HG02885 (cell line): ENCODE data around the gene PLEKHH2.
"Not testable (repeated sequence)": the region's sequence is repeated elsewhere in the genome, so short reads cannot be mapped to it uniquely, and the experiment has no call there.

Experiments
- ATAC-seq: cut with Tn5 transposase; IDR thresholded peaks from one replicate; pipeline ENCODE4 v1.9.1; 2021; ENCODE audit warnings: mild to moderate bottlenecking; ENCODE audit not compliant: unreplicated experiment, poor library complexity

Gene PLEKHH2

GRCh38 chr2:43710866-43711265 is 73.8 kb downstream of the PLEKHH2 start:
- no peak for ATAC-seq

GRCh38 chr2:43714164-43714563 is 77.1 kb downstream of the PLEKHH2 start:
- no peak for ATAC-seq

GRCh38 chr2:43715300-43716098 is 78.4 kb downstream of the PLEKHH2 start:
- ATAC-seq = no peak

- no peak for ATAC-seq
These were observed 80.3 kb downstream of the PLEKHH2 start for GRCh38 chr2:43717322-43717721.

- ATAC-seq = peak; percentile 80
These were observed 81.6 kb downstream of the PLEKHH2 start for GRCh38 chr2:43718530-43719124.

- no peak for ATAC-seq
These were observed 87.9 kb downstream of the PLEKHH2 start for GRCh38 chr2:43724728-43725526.

- ATAC-seq = no peak
These were observed 88.7 kb downstream of the PLEKHH2 start for GRCh38 chr2:43725711-43726246.

GRCh38 chr2:43726961-43727633 is 90.0 kb downstream of the PLEKHH2 start:
- not testable (repeated sequence) for ATAC-seq

GRCh38 chr2:43727634-43728014 is 90.6 kb downstream of the PLEKHH2 start:
- no peak for ATAC-seq

GRCh38 chr2:43729491-43730174 is 92.6 kb downstream of the PLEKHH2 start:
- ATAC-seq = no peak

- no peak for ATAC-seq
These were observed 94.2 kb downstream of the PLEKHH2 start for GRCh38 chr2:43731211-43731610.

- ATAC-seq = no peak
These were observed 99.6 kb downstream of the PLEKHH2 start for GRCh38 chr2:43736637-43737036.

- no peak for ATAC-seq
These were observed 100.2 kb downstream of the PLEKHH2 start for GRCh38 chr2:43737097-43737854.

GRCh38 chr2:43737855-43738254 is 100.8 kb downstream of the PLEKHH2 start:
- no peak for ATAC-seq

- ATAC-seq = no peak
These were observed 101.2 kb downstream of the PLEKHH2 start for GRCh38 chr2:43738257-43738656.

- ATAC-seq = no peak
These were observed 106.6 kb downstream of the PLEKHH2 start for GRCh38 chr2:43743706-43744105.

GRCh38 chr2:43745457-43745856 is 108.4 kb downstream of the PLEKHH2 start:
- no peak for ATAC-seq

- ATAC-seq = no peak
These were observed 111.3 kb downstream of the PLEKHH2 start for GRCh38 chr2:43748333-43748732.

- no peak for ATAC-seq
These were observed 112.5 kb downstream of the PLEKHH2 start for GRCh38 chr2:43749583-43749982.
